ENCODE measurements around the gene RNF223. TPM values are rescaled to one million over a fixed set of nuclear protein-coding genes. Genes with fewer than 3 reads are reported as not detected.

Gene RNF223
- polyA plus RNA-seq, 1 experiment = not detected

- no peak for TF ChIP-seq CTCF (IDR thresholded peaks at IDR 0.05; ENCODE audit: insufficient read depth, low read depth, low read length)
These were observed 10.5 kb upstream of the RNF223 start for GRCh38 chr1:1084372-1085170.

GRCh38 chr1:1083416-1084371 lies 9.6 kb upstream of the RNF223 start:
- Histone ChIP-seq H3K4me3 (ENCODE audit: low read depth, low read length) (no peak overlapping the region), H3K36me3 (ENCODE audit: control insufficient read depth, insufficient read depth, low read length) (peaks cover 2% of the 10 kb centered on the region; the same call in 1 of the 2 replicates), H3K27me3 (ENCODE audit: control insufficient read depth, insufficient read depth, low read length) (no peaks in the 10 kb centered on the region)
- TF ChIP-seq CTCF (IDR thresholded peaks at IDR 0.05; ENCODE audit: insufficient read depth, low read depth, low read length) = no peak
- no peak for DNase-seq (ENCODE audit: low read depth)
- ChIA-PET POLR2A (no interaction called here), CTCF (no interaction called here)

More at GRCh38 chr1:1084372-1085170, 10.5 kb upstream of the RNF223 start:
- ChIA-PET CTCF (no interaction called here), POLR2A (no interaction called here)
- DNase-seq (ENCODE audit: low read depth) = no peak
- H3K27me3 ChIP-seq (ENCODE audit: control insufficient read depth, insufficient read depth, low read length) = no peaks in the 10 kb centered on the region
- H3K36me3 ChIP-seq (ENCODE audit: control insufficient read depth, insufficient read depth, low read length) = peaks cover 2% of the 10 kb centered on the region; the same call in 1 of the 2 replicates
- H3K4me3 ChIP-seq (ENCODE audit: low read depth, low read length) = no peak overlapping the region

GRCh38 chr1:1082776-1083415 lies 8.8 kb upstream of the RNF223 start:
- peaks cover 2% of the 10 kb centered on the region; the same call in 1 of the 2 replicates for H3K36me3 ChIP-seq (ENCODE audit: control insufficient read depth, insufficient read depth, low read length)
- H3K4me3 ChIP-seq (ENCODE audit: low read depth, low read length) = no peak overlapping the region
- no peak for DNase-seq (ENCODE audit: low read depth)
- CTCF ChIA-PET = interaction anchor here (1.0 kb wide), 1 partner anchor 39 kb away, joined by 3 read pairs; no protein-coding TSS in a partner anchor
- POLR2A ChIA-PET = no interaction called here
- no peaks in the 10 kb centered on the region for H3K27me3 ChIP-seq (ENCODE audit: control insufficient read depth, insufficient read depth, low read length)
- no peak for TF ChIP-seq CTCF (IDR thresholded peaks at IDR 0.05; ENCODE audit: insufficient read depth, low read depth, low read length)

GRCh38 chr1:1082239-1082775 lies 8.2 kb upstream of the RNF223 start:
- H3K27me3 ChIP-seq (ENCODE audit: control insufficient read depth, insufficient read depth, low read length) = no peaks in the 10 kb centered on the region
- TF ChIP-seq CTCF (IDR thresholded peaks at IDR 0.05; ENCODE audit: insufficient read depth, low read depth, low read length) = no peak
- DNase-seq (ENCODE audit: low read depth) = no peak
- no peak overlapping the region for H3K4me3 ChIP-seq (ENCODE audit: low read depth, low read length)
- ChIA-PET POLR2A (no interaction called here), CTCF (interaction anchor here (1.0 kb wide), 1 partner anchor 40 kb away, joined by 3 read pairs; no protein-coding TSS in a partner anchor)
- peaks cover 2% of the 10 kb centered on the region; the same call in 1 of the 2 replicates for H3K36me3 ChIP-seq (ENCODE audit: control insufficient read depth, insufficient read depth, low read length)
